Skeletal muscle satellite cell (primary cell): ENCODE measurements around the gene DAPK1.

Source experiments
- H3K27me3 ChIP-seq: 2 replicates; pipeline ENCODE4 v1.7.0; 2013; ENCODE audit warnings: low read length; ENCODE audit not compliant: control insufficient read depth, insufficient read depth
- H3K36me3 ChIP-seq: 2 replicates; pipeline ENCODE4 v1.7.0; 2013; ENCODE audit warnings: mild to moderate bottlenecking, control low read depth, low read length; ENCODE audit not compliant: insufficient read depth
- H3K4me1 ChIP-seq: 2 replicates; pipeline ENCODE4 v1.7.0; 2013; ENCODE audit warnings: low read length; ENCODE audit not compliant: control insufficient read depth, insufficient read depth
- H3K4me2 ChIP-seq: 2 replicates; pipeline ENCODE4 v1.7.0; 2013; ENCODE audit warnings: mild to moderate bottlenecking, low read length
- H3K4me3 ChIP-seq: 2 replicates; pipeline ENCODE4 v1.7.0; 2013; ENCODE audit warnings: low read length
- H3K9ac ChIP-seq: 2 replicates; pipeline ENCODE4 v1.7.0; 2013; ENCODE audit warnings: mild to moderate bottlenecking, low read depth, low read length, moderate library complexity
- H3K9me3 ChIP-seq: replicated peaks from 2 replicates; pipeline ENCODE4 v1.7.0; 2013; ENCODE audit warnings: mild to moderate bottlenecking, control low read depth, low read length

The DAPK1 gene

GRCh38 chr9:87643778-87644570 is 146.3 kb downstream of the DAPK1 start:
- peaks cover 10% of the 10 kb centered on the region for H3K4me1 ChIP-seq
- no peaks in the 10 kb centered on the region for H3K9me3 ChIP-seq
- H3K36me3 ChIP-seq = peaks cover 49% of the 10 kb centered on the region
- no peak overlapping the region for H3K9ac ChIP-seq
- no peak overlapping the region for H3K4me2 ChIP-seq
- no peaks in the 10 kb centered on the region for H3K27me3 ChIP-seq
- no peak overlapping the region for H3K4me3 ChIP-seq

GRCh38 chr9:87644659-87645058 is 147.0 kb downstream of the DAPK1 start:
- Histone ChIP-seq H3K27me3 (no peaks in the 10 kb centered on the region), H3K9me3 (no peaks in the 10 kb centered on the region), H3K4me2 (no peak overlapping the region), H3K4me3 (no peak overlapping the region), H3K4me1 (peaks cover 10% of the 10 kb centered on the region), H3K36me3 (peaks cover 54% of the 10 kb centered on the region), H3K9ac (no peak overlapping the region)

- Histone ChIP-seq H3K4me1 (no peaks in the 10 kb centered on the region), H3K4me2 (no peak overlapping the region), H3K9me3 (no peaks in the 10 kb centered on the region), H3K4me3 (no peak overlapping the region), H3K36me3 (peaks cover 44% of the 10 kb centered on the region), H3K27me3 (no peaks in the 10 kb centered on the region), H3K9ac (no peak overlapping the region)
Measured at GRCh38 chr9:87646546-87646945, 148.9 kb downstream of the DAPK1 start.

GRCh38 chr9:87647114-87647513 is 149.4 kb downstream of the DAPK1 start:
- H3K36me3 ChIP-seq = peaks cover 40% of the 10 kb centered on the region
- H3K9me3 ChIP-seq = no peaks in the 10 kb centered on the region
- no peak overlapping the region for H3K9ac ChIP-seq
- no peaks in the 10 kb centered on the region for H3K27me3 ChIP-seq
- no peaks in the 10 kb centered on the region for H3K4me1 ChIP-seq
- no peak overlapping the region for H3K4me2 ChIP-seq
- no peak overlapping the region for H3K4me3 ChIP-seq

- no peaks in the 10 kb centered on the region for H3K9me3 ChIP-seq
Measured at GRCh38 chr9:87648606-87649005, 150.9 kb downstream of the DAPK1 start.

GRCh38 chr9:87650611-87651295 is 153.1 kb downstream of the DAPK1 start:
- no peak overlapping the region for H3K4me3 ChIP-seq

More at GRCh38 chr9:87648606-87649005, 150.9 kb downstream of the DAPK1 start:
- no peak overlapping the region for H3K4me2 ChIP-seq
- H3K9ac ChIP-seq = no peak overlapping the region
- no peaks in the 10 kb centered on the region for H3K4me1 ChIP-seq
- no peak overlapping the region for H3K4me3 ChIP-seq
- H3K36me3 ChIP-seq = peaks cover 33% of the 10 kb centered on the region
- no peaks in the 10 kb centered on the region for H3K27me3 ChIP-seq

GRCh38 chr9:87651431-87651830 is 153.8 kb downstream of the DAPK1 start:
- no peak overlapping the region for H3K4me2 ChIP-seq
- no peak overlapping the region for H3K9ac ChIP-seq
- no peaks in the 10 kb centered on the region for H3K9me3 ChIP-seq
- no peak overlapping the region for H3K4me3 ChIP-seq
- H3K27me3 ChIP-seq = no peaks in the 10 kb centered on the region
- no peaks in the 10 kb centered on the region for H3K4me1 ChIP-seq
- peaks cover 32% of the 10 kb centered on the region for H3K36me3 ChIP-seq

More at GRCh38 chr9:87650611-87651295, 153.1 kb downstream of the DAPK1 start:
- H3K9me3 ChIP-seq = no peaks in the 10 kb centered on the region
- no peak overlapping the region for H3K9ac ChIP-seq
- H3K27me3 ChIP-seq = no peaks in the 10 kb centered on the region
- peaks cover 34% of the 10 kb centered on the region for H3K36me3 ChIP-seq
- no peaks in the 10 kb centered on the region for H3K4me1 ChIP-seq
- H3K4me2 ChIP-seq = no peak overlapping the region

GRCh38 chr9:87653941-87654340 is 156.3 kb downstream of the DAPK1 start:
- Histone ChIP-seq H3K9ac (no peak overlapping the region), H3K9me3 (no peaks in the 10 kb centered on the region), H3K4me3 (no peak overlapping the region), H3K27me3 (no peaks in the 10 kb centered on the region), H3K4me2 (no peak overlapping the region), H3K4me1 (no peaks in the 10 kb centered on the region), H3K36me3 (peaks cover 20% of the 10 kb centered on the region)

GRCh38 chr9:87655731-87656130 is 158.1 kb downstream of the DAPK1 start:
- H3K4me3 ChIP-seq = no peak overlapping the region
- no peak overlapping the region for H3K9ac ChIP-seq
- no peaks in the 10 kb centered on the region for H3K27me3 ChIP-seq
- no peaks in the 10 kb centered on the region for H3K4me1 ChIP-seq
- H3K4me2 ChIP-seq = no peak overlapping the region
- no peaks in the 10 kb centered on the region for H3K9me3 ChIP-seq
- peaks cover 17% of the 10 kb centered on the region for H3K36me3 ChIP-seq

- Histone ChIP-seq H3K4me3 (no peak overlapping the region), H3K9ac (no peak overlapping the region), H3K27me3 (no peaks in the 10 kb centered on the region), H3K36me3 (peaks cover 17% of the 10 kb centered on the region), H3K9me3 (no peaks in the 10 kb centered on the region), H3K4me2 (no peak overlapping the region), H3K4me1 (no peaks in the 10 kb centered on the region)
Measured at GRCh38 chr9:87656485-87656884, 158.8 kb downstream of the DAPK1 start.

- H3K9me3 ChIP-seq = no peaks in the 10 kb centered on the region
- H3K9ac ChIP-seq = no peak overlapping the region
- H3K4me2 ChIP-seq = no peak overlapping the region
- no peaks in the 10 kb centered on the region for H3K4me1 ChIP-seq
- H3K36me3 ChIP-seq = peaks cover 17% of the 10 kb centered on the region
- no peak overlapping the region for H3K4me3 ChIP-seq
- H3K27me3 ChIP-seq = no peaks in the 10 kb centered on the region
Measured at GRCh38 chr9:87657190-87657589, 159.5 kb downstream of the DAPK1 start.
